OCI-LY1 (cell line): ENCODE measurements around the gene SPATA13.

Experiments
- H2AFZ ChIP-seq: fragments of 200-600 bp; sonication (generic), shearing (Covaris generic); 2 replicates; pipeline ENCODE4 v1.6.0; 2014; ENCODE audit warnings: antibody characterized with exemption, mild to moderate bottlenecking, low read length
- H3F3A ChIP-seq: fragments of 200-600 bp; sonication (generic), shearing (Covaris generic); 2 replicates; pipeline ENCODE4 v1.6.0; 2014; ENCODE audit warnings: mild to moderate bottlenecking, antibody characterized with exemption, low read length, moderate library complexity; ENCODE audit not compliant: insufficient read depth
- H3K27ac ChIP-seq: fragments of 200-600 bp; sonication (generic); 2 replicates; pipeline ENCODE4 v1.5.1; 2014; ENCODE audit warnings: low read length, mixed run types, mild to moderate bottlenecking, low read depth; ENCODE audit not compliant: poor library complexity, severe bottlenecking
- H3K27me3 ChIP-seq: fragments of 200-600 bp; sonication (generic); 2 replicates; pipeline ENCODE4 v1.6.0; 2014; ENCODE audit warnings: antibody characterized with exemption, mild to moderate bottlenecking, low read length, moderate library complexity; ENCODE audit not compliant: insufficient read depth
- H3K36me3 ChIP-seq: fragments of 200-600 bp; sonication (generic); 2 replicates; pipeline ENCODE4 v1.6.1; 2014; ENCODE audit warnings: mild to moderate bottlenecking, antibody characterized with exemption, low read length, moderate library complexity, mixed read lengths; ENCODE audit not compliant: insufficient read depth
- H3K4me1 ChIP-seq: fragments of 200-600 bp; sonication (generic); 2 replicates; pipeline ENCODE4 v1.5.1; 2014; ENCODE audit warnings: mild to moderate bottlenecking, low read length, moderate library complexity; ENCODE audit not compliant: insufficient read depth, severe bottlenecking
- H3K4me2 ChIP-seq: fragments of 200-600 bp; sonication (generic), shearing (Covaris generic); 2 replicates; pipeline ENCODE4 v1.6.1; 2014; ENCODE audit warnings: low read length
- H3K4me3 ChIP-seq: fragments of 200-600 bp; sonication (generic); 2 replicates; pipeline ENCODE4 v1.5.1; 2014; ENCODE audit warnings: low read length, low read depth, mild to moderate bottlenecking, mixed read lengths; ENCODE audit not compliant: poor library complexity, severe bottlenecking
- H3K79me2 ChIP-seq: fragments of 200-600 bp; shearing (Covaris generic); 2 replicates; pipeline ENCODE4 v1.6.1; 2016; ENCODE audit warnings: mixed run types, low read length, mixed read lengths; ENCODE audit not compliant: insufficient read depth
- H3K9ac ChIP-seq: fragments of 200-600 bp; sonication (generic), shearing (Covaris generic); 2 replicates; pipeline ENCODE4 v1.6.1; 2014; ENCODE audit warnings: mild to moderate bottlenecking, low read length, mixed read lengths
- H3K9me2 ChIP-seq: fragments of 200-600 bp; sonication (generic), shearing (Covaris generic); 2 replicates; pipeline ENCODE4 v1.6.1; 2014; ENCODE audit warnings: low read depth, mild to moderate bottlenecking, low read length, mixed read lengths
- H3K9me3 ChIP-seq: fragments of 200-600 bp; shearing (Covaris generic); 2 replicates; pipeline ENCODE4 v1.6.1; 2014; ENCODE audit warnings: low read length, mixed read lengths
- H4K20me1 ChIP-seq: fragments of 200-600 bp; sonication (generic), shearing (Covaris generic); 2 replicates; pipeline ENCODE4 v1.6.0; 2016; ENCODE audit warnings: mild to moderate bottlenecking, low read length; ENCODE audit not compliant: insufficient read depth
- EZH2 ChIP-seq: fragments of 200-600 bp; sonication (generic), shearing (Covaris generic); IDR thresholded peaks from 2 replicates; pipeline ENCODE4 v1.8.0; 2017; ENCODE audit warnings: borderline replicate concordance, mixed run types, mild to moderate bottlenecking, antibody characterized with exemption, low read length, moderate library complexity, mixed read lengths
- TF ChIP-seq, protein P1 (sequence below): fragments of 200-600 bp; sonication (generic), shearing (Covaris generic); IDR thresholded peaks from 2 replicates; pipeline ENCODE4 v1.5.1; 2017; ENCODE audit warnings: mild to moderate bottlenecking, antibody characterized with exemption, low read length, moderate library complexity, mixed read lengths

Gene SPATA13

DNA sequence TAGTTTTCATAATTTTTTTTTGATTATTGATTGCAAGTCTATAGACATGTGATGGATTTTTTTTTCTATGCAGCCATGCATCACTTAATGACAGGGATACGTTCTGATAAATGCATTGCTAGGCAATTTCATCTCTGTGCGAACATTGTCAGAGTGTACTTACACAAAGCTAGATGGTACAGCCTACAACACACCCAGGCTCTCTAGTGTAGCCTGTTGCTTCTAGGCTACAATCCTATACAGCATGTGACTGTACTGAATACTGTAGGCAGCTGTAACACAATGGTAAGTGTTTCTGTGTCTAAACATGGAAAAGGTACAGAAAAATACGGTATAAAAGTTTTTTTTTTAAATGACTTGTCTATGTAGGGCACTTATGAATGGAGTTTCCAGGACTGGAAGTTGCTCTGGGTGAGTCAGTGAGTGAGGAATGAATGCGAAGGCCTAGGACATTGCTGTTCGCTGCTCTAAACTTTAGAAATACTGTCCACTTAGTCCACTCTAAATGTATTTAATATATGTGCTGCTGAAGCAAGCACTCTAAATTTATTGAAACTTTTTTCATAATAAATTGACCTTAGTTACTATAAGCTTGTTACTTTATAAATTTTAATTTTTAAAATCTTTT lies 20.3 kb downstream of the SPATA13 start:
- Histone ChIP-seq H4K20me1 (no peaks in the 10 kb centered on the region), H3K36me3 (no peaks in the 10 kb centered on the region), H3K4me2 (no peak overlapping the region), H3K4me1 (no peaks in the 10 kb centered on the region), H3F3A (no peaks in the 10 kb centered on the region), H3K9me2 (no peaks in the 10 kb centered on the region), H3K9ac (no peak overlapping the region), H3K4me3 (no peak overlapping the region), H2AFZ (no peak overlapping the region), H3K79me2 (no peaks in the 10 kb centered on the region), H3K27ac (no peak overlapping the region), H3K9me3 (no peaks in the 10 kb centered on the region), H3K27me3 (no peaks in the 10 kb centered on the region)
- TF ChIP-seq, protein P1, sequence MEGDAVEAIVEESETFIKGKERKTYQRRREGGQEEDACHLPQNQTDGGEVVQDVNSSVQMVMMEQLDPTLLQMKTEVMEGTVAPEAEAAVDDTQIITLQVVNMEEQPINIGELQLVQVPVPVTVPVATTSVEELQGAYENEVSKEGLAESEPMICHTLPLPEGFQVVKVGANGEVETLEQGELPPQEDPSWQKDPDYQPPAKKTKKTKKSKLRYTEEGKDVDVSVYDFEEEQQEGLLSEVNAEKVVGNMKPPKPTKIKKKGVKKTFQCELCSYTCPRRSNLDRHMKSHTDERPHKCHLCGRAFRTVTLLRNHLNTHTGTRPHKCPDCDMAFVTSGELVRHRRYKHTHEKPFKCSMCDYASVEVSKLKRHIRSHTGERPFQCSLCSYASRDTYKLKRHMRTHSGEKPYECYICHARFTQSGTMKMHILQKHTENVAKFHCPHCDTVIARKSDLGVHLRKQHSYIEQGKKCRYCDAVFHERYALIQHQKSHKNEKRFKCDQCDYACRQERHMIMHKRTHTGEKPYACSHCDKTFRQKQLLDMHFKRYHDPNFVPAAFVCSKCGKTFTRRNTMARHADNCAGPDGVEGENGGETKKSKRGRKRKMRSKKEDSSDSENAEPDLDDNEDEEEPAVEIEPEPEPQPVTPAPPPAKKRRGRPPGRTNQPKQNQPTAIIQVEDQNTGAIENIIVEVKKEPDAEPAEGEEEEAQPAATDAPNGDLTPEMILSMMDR = no peak
- no peak for TF ChIP-seq EZH2

DNA sequence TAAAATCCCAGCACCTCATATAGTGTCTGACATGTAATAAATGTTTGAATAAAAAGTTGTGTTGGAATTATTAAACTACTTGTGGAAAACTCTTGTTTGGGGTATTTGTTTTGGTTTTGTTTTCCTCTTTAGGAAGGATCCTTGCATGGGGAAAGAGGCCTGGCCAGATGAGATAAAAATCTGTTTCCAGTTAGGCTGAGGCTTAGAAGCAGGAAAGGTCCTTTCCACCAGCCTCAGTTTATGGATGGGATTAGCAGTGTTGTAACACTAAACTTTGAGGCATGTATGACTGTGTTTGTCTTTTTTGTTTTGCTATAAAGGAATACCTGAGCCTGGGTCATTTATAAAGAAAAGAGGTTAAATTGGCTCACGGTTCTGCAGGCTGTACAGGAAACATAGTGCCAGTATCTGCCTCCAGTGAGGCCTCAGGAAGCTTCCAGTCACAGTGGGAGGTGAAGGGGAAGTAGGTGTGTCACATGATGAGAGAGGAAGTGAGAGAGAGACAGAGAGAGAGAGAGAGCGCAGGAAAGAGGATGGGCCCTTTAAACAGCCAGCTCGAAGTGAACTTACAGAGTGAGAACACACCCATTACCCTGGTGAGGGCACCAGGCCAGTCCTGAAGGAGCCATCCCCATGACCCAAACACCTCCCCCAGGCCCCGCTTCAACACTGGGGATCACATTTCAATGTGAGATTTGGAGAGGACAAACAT lies 21.6 kb downstream of the SPATA13 start:
- Histone ChIP-seq H3K9me2 (no peaks in the 10 kb centered on the region), H3K27ac (no peak overlapping the region), H3K27me3 (no peaks in the 10 kb centered on the region), H3K9ac (no peak overlapping the region), H3K4me1 (no peaks in the 10 kb centered on the region), H4K20me1 (no peaks in the 10 kb centered on the region), H3K36me3 (no peaks in the 10 kb centered on the region), H3K9me3 (no peaks in the 10 kb centered on the region), H3K4me3 (no peak overlapping the region), H3F3A (no peaks in the 10 kb centered on the region), H3K4me2 (no peak overlapping the region), H3K79me2 (no peaks in the 10 kb centered on the region), H2AFZ (no peak overlapping the region)
- no peak for TF ChIP-seq EZH2
- TF ChIP-seq, protein P1 = no peak

DNA sequence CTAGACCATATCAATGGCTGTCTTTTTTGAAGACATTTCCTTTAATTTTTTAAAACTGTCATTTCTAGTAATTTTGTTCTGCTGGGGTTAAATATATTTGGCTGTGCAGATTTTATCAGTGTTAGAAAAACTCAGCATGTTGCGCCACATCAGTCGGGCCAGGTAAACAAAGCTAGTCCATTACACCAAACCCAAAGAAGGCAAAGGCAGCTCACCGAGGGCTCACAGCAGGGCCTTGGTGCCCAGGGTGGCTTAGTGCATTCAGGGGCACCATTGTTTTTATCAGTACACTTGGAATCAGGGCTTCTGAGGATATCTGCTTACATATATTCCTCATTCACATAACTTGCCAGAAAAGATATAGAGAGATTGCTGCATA lies 22.2 kb downstream of the SPATA13 start:
- no peaks in the 10 kb centered on the region for H3K27me3 ChIP-seq
- H4K20me1 ChIP-seq = no peaks in the 10 kb centered on the region
- TF ChIP-seq, protein P1 = no peak
- no peak for TF ChIP-seq EZH2
- no peak overlapping the region for H2AFZ ChIP-seq
- H3F3A ChIP-seq = no peaks in the 10 kb centered on the region
- H3K9me3 ChIP-seq = no peaks in the 10 kb centered on the region
- no peak overlapping the region for H3K9ac ChIP-seq
- no peaks in the 10 kb centered on the region for H3K4me1 ChIP-seq
- no peaks in the 10 kb centered on the region for H3K36me3 ChIP-seq
- H3K4me3 ChIP-seq = no peak overlapping the region
- H3K4me2 ChIP-seq = no peak overlapping the region
- no peak overlapping the region for H3K27ac ChIP-seq
- H3K9me2 ChIP-seq = no peaks in the 10 kb centered on the region
- no peaks in the 10 kb centered on the region for H3K79me2 ChIP-seq
